GM18951 (cell line): ENCODE results near the gene SHH.

Experiments used
- POLR2A ChIP-seq: IDR thresholded peaks from 4 replicates; pipeline ENCODE4 v1.6.1; 2011; ENCODE audit warnings: mild to moderate bottlenecking; ENCODE audit not compliant: insufficient read length, insufficient read depth; ENCODE audit errors: extremely low read depth
- in situ Hi-C: fragments of 300-500 bp; cut with MboI; formaldehyde crosslinking; loops from one replicate; pipeline ENCODE4 v1.12.0; 2022; ENCODE audit warnings: low sequenced_read_pairs, mixed read lengths, inconsistent platforms; ENCODE audit not compliant: unreplicated experiment

SHH gene

DNA sequence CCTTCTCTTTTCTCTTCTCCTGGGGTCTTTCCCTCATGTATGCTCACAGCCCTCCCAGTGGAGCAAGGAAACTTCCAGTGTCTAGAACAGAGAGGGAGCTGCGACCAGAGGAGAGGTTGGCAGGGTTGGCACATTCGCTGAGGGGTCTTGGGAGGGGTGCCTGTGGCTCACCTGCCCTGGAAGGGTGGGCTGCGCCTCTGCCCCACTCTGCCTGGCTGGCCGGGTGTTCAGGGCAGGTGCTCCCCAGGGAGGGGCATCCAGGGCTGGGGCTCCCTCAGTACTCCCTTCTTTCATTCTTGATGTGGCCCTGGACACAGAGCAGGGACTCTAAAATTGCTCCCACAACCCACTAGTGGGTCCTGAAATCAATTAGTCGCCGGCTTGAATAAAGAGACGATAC is 16.9 kb downstream of the SHH start:
- in situ Hi-C loops = no loop called here

GRCh38 chr7:155794196-155794595 is 18.1 kb downstream of the SHH start:
- no peak for TF ChIP-seq POLR2A
- in situ Hi-C loops = no loop called here

More for the DNA sequence above, 16.9 kb downstream of the SHH start:
- no peak for TF ChIP-seq POLR2A

DNA sequence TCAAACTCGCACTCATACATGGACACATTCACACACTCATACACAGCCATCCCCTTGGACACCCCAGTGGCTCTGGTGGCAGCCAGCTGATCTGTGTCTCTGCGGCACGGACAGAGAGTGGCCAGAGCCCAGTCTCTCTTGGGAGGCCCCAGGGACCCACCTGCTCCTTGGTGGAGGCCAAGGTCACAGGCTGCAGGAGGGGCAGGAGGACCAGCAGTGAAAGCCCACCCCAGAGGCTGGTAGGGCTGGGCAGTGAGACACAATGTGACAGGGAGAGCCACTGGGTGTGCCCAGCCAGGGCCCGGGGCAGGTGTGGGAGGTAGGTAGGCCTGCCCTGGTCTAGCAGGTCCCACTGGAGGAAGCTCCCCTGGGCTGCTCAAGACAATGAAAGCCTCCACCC is 18.5 kb downstream of the SHH start:
- in situ Hi-C loops = no loop called here
- TF ChIP-seq POLR2A = no peak

DNA sequence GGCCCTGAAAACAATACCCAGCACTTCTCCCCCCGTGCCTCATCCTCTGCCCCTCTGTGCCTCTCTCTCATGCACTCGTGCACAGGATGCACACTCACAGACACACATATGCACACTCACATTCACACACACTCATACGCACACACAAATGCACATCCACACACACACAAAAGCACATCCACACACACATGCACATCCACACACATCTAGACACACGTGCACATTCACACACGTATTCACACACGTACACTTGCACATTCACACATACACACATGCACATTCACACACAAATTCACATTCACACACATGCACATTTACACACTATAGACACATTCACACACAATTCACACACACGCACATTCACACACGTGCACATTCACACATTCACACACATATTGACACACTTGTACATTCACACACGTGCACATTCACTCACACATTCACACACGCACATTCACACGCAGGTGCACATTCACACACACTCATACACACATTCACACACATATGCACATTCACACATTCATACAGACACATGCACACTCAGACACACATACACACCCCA is 19.2 kb downstream of the SHH start:
- TF ChIP-seq POLR2A = no peak
- in situ Hi-C loops = no loop called here

DNA sequence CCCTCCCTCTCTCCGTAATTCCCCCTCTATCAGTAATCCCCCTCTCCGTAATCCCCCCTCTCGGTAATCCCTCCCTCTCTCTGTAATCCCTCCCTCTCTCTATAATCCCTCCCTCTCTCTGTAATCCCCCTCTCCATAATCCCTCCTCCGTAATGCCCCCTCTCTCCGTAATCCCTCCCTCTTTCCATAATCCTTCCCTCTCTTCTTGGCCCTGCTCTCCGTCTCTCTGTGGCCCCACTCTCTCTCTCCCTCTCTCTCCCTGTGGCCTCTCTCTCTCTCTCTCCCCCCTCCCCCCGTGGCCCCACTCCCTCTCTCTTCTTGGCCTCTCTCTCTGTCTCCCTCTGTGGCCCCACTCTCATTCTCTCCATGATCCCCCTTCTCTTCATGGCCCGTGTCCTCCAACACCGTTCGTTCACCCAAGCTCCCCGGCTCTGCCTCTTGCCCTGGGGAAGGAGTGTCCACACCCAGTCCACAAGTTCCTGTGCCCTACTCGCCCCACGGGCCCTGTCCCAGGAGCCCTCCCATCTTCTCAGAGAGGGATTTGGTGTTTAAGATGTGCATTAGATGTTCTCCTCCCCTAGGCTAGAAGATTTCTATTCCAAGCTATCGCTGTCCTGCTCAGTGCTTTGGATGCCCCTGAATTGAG is 19.8 kb downstream of the SHH start:
- in situ Hi-C loops = no loop called here
- TF ChIP-seq POLR2A = no peak

DNA sequence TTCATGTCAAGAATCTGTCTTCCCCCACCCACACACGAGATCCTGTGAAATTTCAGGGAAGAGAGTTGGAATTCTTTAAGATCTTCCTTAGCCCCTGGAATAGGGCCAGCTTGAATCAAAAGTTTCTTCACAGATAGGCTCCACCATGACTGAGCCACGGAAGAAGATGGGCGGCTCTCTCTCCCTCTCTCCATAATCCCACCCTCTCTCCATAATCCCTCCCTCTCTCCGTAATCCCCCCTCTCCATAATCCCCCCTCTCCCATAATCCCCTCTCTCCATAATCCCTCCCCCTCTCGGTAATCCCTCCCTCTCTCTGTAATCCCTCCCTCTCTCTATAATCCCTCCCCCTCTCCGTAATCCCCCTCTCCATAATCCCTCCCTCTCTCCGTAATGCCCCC is 20.4 kb downstream of the SHH start:
- in situ Hi-C loops = no loop called here
- TF ChIP-seq POLR2A = no peak

- TF ChIP-seq POLR2A = no peak
- in situ Hi-C loops = no loop called here
Measured at GRCh38 chr7:155791214-155791737, 21.0 kb downstream of the SHH start.

DNA sequence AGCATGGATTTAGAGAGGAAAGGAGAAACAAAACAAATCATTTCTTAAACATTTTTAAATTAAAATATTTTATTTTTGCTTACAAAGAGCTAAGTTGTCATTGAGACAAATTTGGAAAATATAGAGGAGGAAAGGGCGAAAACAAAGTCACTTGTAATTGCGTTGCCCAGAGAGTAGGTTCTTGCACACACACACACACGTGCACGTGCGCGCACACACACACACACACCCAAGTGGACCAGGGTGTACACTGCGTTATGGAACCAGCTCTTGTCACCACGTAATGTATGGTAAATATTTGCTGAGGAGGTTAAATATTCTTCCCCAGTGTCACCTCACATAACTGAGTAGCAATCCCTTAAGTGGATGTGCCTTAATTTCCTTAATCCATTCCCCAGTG is 21.6 kb downstream of the SHH start:
- in situ Hi-C loops = no loop called here

DNA sequence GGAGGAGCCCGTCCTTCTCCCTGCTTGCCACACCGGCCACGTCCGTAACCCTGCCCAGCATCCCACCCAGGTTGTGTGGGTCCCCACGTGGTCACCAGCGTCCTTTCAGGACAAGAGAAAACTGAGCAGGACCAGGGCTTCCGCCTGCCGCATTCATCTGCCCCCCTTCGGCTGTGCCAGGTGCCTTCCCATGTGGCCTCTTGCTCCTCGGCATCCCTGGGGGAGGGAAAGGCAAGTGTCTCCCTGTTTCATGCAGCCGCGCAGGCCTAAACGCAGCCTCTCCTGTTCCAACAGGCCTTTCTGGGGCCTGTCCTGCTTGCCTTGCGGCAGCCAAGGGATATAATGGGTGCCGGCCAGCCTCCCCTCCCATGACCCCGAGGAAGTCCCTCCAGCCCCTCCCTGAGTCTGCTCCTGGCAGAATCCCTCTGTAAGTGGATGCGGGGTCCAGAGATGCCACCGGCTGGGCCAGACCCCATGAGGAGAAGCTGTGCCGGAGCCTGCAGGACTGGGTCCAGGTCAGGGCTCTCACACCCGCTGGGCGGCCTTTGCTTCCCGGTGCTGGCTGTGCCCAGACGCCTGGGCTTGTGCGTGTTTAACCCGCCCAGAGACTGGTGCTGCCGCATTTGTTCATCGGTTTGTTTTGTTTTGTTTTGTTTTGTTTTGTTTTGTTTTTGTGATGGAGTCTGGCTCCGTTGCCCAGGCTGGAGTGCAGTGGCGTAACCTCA is 23.1 kb downstream of the SHH start:
- in situ Hi-C loops = no loop called here
- no peak for TF ChIP-seq POLR2A

More for the DNA sequence above, 21.6 kb downstream of the SHH start:
- no peak for TF ChIP-seq POLR2A

DNA sequence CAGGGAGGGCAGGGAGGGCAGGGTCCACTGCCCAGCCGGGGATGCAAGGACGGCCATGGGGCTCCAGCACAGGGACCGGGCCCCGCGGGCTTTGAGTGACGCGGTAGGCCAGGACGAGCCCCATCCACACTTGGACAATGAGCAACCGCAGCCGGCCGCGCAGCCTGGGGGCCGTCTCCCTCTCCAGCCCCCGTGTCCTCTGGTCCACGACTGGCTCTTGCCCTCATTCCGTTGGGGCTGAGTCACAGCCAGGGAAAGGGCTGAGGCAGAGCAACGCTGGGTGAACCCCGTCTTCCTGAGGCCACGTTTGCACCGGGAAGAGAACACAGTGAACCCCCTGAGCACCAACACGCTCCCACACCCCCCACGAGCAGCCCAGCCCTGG is 23.7 kb downstream of the SHH start:
- in situ Hi-C loops = no loop called here
- TF ChIP-seq POLR2A = no peak

DNA sequence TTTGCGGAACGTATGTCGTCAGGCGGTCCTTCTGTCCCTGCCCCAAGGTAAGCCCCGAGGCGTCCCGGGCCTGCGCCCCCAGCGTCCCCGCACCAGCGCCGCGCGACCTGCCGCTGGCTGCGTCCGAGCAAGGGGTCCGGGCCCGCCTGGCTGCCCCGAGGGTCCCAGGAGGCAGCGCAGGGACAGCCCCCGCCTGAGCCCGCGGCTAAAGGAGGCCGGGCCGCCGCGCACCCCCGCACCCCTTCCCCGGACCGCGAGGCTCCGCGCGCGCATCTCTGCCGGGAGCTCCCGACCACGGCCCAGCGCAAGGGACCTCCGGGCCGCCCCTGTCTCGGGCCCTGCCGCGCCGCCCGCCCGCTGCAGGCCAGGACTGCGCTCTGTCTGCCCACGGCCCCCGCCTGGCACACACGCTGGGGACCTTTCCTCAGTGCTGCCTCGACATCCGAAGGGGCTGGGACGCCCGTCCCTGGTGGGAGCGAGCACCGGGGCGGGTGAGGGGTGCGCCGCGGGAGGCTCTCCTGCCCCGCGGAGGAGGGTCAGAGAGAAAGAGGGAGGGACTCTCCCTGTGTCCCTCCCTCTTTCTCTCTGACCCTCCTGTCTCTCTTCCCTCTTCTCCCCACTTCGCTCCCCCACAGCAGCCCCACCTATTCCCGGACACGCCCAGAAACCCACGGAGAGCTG is 25.0 kb downstream of the SHH start:
- in situ Hi-C loops = no loop called here
- TF ChIP-seq POLR2A = no peak

DNA sequence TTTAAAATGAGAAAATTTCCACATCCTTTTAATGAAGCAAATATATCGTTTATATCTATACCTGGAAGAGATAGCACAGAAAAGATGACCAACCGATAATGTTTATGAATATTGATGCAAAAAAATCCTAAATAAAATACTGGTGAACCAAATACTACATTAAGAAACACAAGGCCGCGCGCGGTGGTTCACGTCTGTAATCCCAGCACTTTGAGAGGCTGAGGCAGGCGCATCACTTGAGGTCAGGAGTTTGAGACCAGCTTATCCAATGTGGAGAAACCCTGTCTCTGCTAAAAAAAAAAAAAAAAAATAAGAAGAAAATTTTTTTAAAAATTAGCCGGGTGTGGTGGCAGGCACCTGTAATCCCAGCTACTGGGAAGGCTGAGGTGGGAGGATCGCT is 25.8 kb downstream of the SHH start:
- in situ Hi-C loops = no loop called here
- no peak for TF ChIP-seq POLR2A

- no peak for TF ChIP-seq POLR2A
- in situ Hi-C loops = no loop called here
Measured at GRCh38 chr7:155785536-155785935, 26.7 kb downstream of the SHH start.
